GM12891 (cell line): Measurements from ENCODE around the gene CEP170.
"Not testable (repeated sequence)": the region's sequence is repeated elsewhere in the genome, so short reads cannot be mapped to it uniquely, and the experiment has no call there.

Experiments used
- POLR2A ChIP-seq: IDR thresholded peaks from 2 replicates; pipeline ENCODE4 v1.6.1; 2011; ENCODE audit warnings: low read depth, low read length, control low read depth
- POLR2AphosphoS5 ChIP-seq: IDR thresholded peaks from 2 replicates; pipeline ENCODE4 v1.6.1; 2011; ENCODE audit warnings: low read depth, low read length, control low read depth
- POU2F2 ChIP-seq: IDR thresholded peaks from 2 replicates; pipeline ENCODE4 v1.6.1; 2011; ENCODE audit warnings: low read depth, mild to moderate bottlenecking, control low read depth, low read length, moderate library complexity
- SPI1 ChIP-seq: IDR thresholded peaks from 2 replicates; pipeline ENCODE4 v1.6.1; 2011; ENCODE audit warnings: low read depth, low read length, control low read depth
- TAF1 ChIP-seq: IDR thresholded peaks from 2 replicates; pipeline ENCODE4 v1.6.1; 2011; ENCODE audit warnings: low read depth, low read length, control low read depth

GRCh38 chr1:243183661-243184060 lies 71.4 kb downstream of the CEP170 start:
- TF ChIP-seq POLR2AphosphoS5, POLR2A, TAF1, POU2F2, SPI1: not testable (repeated sequence)
